Natural killer cell (primary cell): Measurements from ENCODE around the gene MAP7D3. TPM values are rescaled to one million over a fixed set of nuclear protein-coding genes. Genes with fewer than 3 reads are reported as not detected.

Experiments used
- ATAC-seq, 3 donors: fragments of 150-1000 bp in 2 of 3; fragments of 200-7000 bp in 1 of 3; cut with Tn5 transposase; 1 replicate in 1 of 3; 2 replicates in 2 of 3; pipeline ENCODE4 v1.10.0; 2021; ENCODE audit warnings: mild to moderate bottlenecking in 2 of 3, moderate library complexity in 2 of 3
- DNase-seq, 2 donors: peaks; one replicate each; pipeline versions ENCODE4 v3.0.0 to v3.0.0-alpha.2; 2013 to 2021; ENCODE audit warnings: mixed read lengths in 1 of 2
- H3K27ac ChIP-seq: one replicate; pipeline ENCODE4 v1.5.1; 2013; ENCODE audit warnings: mild to moderate bottlenecking, low read length
- H3K27me3 ChIP-seq: one replicate; pipeline ENCODE4 v1.6.1; 2013; ENCODE audit warnings: low read length; ENCODE audit not compliant: control insufficient read depth, insufficient read depth
- H3K36me3 ChIP-seq: one replicate; pipeline ENCODE4 v1.6.1; 2013; ENCODE audit warnings: low read length; ENCODE audit not compliant: control insufficient read depth, insufficient read depth
- H3K4me1 ChIP-seq: one replicate; pipeline ENCODE4 v1.6.1; 2013; ENCODE audit warnings: low read length; ENCODE audit not compliant: control insufficient read depth, insufficient read depth
- H3K4me3 ChIP-seq: one replicate; pipeline ENCODE4 v1.5.1; 2013; ENCODE audit warnings: low read length
- H3K9me3 ChIP-seq: one replicate; pipeline ENCODE4 v1.6.1; 2013; ENCODE audit warnings: low read length; ENCODE audit not compliant: control insufficient read depth, insufficient read depth
- H3K27ac Mint-ChIP-seq, 2 donors: one replicate each; pipeline ENCODE4 v1.8.0; 2022; ENCODE audit warnings: mild to moderate bottlenecking in 2 of 2, mixed read lengths in 2 of 2, moderate library complexity in 1 of 2
- H3K27me3 Mint-ChIP-seq, 2 donors: one replicate each; pipeline ENCODE4 v1.8.0; 2022; ENCODE audit warnings: low read depth in 2 of 2, mixed read lengths in 2 of 2
- H3K36me3 Mint-ChIP-seq: one replicate; pipeline ENCODE4 v1.8.0; 2022; ENCODE audit warnings: mixed read lengths
- H3K4me1 Mint-ChIP-seq, 2 donors: one replicate each; pipeline ENCODE4 v1.8.0; 2022; ENCODE audit warnings: mixed read lengths in 2 of 2
- H3K4me3 Mint-ChIP-seq: one replicate; pipeline ENCODE4 v1.8.0; 2022; ENCODE audit warnings: mild to moderate bottlenecking, moderate library complexity, mixed read lengths
- H3K9me3 Mint-ChIP-seq, 2 donors: one replicate each; pipeline ENCODE4 v1.8.0; 2022; ENCODE audit warnings: mixed read lengths in 2 of 2
- CTCF ChIP-seq: fragments of 200-600 bp; IDR thresholded peaks from one replicate; pipeline ENCODE4 v1.8.0; 2022; ENCODE audit warnings: antibody characterized with exemption
- WGBS: methylation state at CpG from one replicate; pipeline ENCODE4 v1.1.7; 2013; ENCODE audit warnings: missing lambda C conversion rate; ENCODE audit not compliant: insufficient coverage; 5-methylcytosine and 5-hydroxymethylcytosine counted together
- intact Hi-C: fragments of 100-400 bp; cut with micrococcal nuclease; formaldehyde crosslinking; loops from one replicate; pipeline ENCODE4 v1.14.2; 2022
- total RNA-seq, 4 donors: library from RNA; stranded (reverse); fragments of 120-200 nt in 1 of 4; gene quantifications; one replicate each; pipeline versions ENCODE4 v1.2.3 to v1.2.4, GENCODE V29; 2013 to 2022

The MAP7D3 gene
- total RNA-seq, 3 donors from 2014 or later (not counting 1 experiment from before 2014, with no cell fraction given): 5.6 to 6.1 (median 5.7) TPM

GRCh38 chrX:136258951-136259350 lies 7.8 kb upstream of the MAP7D3 start:
- H3K27me3 ChIP-seq: no peaks in the 10 kb centered on the region
- 100% methylated on average over 1 of the region's 1 CpG for WGBS
- Mint-ChIP-seq H3K9me3 (no peaks in the 10 kb centered on the region), H3K27ac (no peak overlapping the region), H3K4me3 (no peak overlapping the region), H3K36me3 (no peaks in the 10 kb centered on the region), H3K27me3 (peaks cover 0 to 11% of the 10 kb centered on the region in 2 donors), H3K4me1 (peaks cover 11 to 14% of the 10 kb centered on the region in 2 donors)
- H3K27ac ChIP-seq: no peak overlapping the region
- no peak for TF ChIP-seq CTCF
- ATAC-seq (no peak), DNase-seq (no peak)
- no peaks in the 10 kb centered on the region for H3K36me3 ChIP-seq
- H3K9me3 ChIP-seq: no peaks in the 10 kb centered on the region
- intact Hi-C loops: no loop called here
- H3K4me3 ChIP-seq: no peak overlapping the region
- peaks cover 9% of the 10 kb centered on the region for H3K4me1 ChIP-seq

- intact Hi-C loops: no loop called here
- no peaks in the 10 kb centered on the region for H3K27me3 ChIP-seq
- no peaks in the 10 kb centered on the region for H3K36me3 Mint-ChIP-seq
These were observed 4.8 kb upstream of the MAP7D3 start for GRCh38 chrX:136256026-136256425.

GRCh38 chrX:136255541-136255940 lies 4.3 kb upstream of the MAP7D3 start:
- no peak overlapping the region for H3K4me3 ChIP-seq
- no peak overlapping the region for H3K27ac Mint-ChIP-seq
- TF ChIP-seq CTCF: no peak
- no peaks in the 10 kb centered on the region for H3K9me3 ChIP-seq
- no peaks in the 10 kb centered on the region for H3K36me3 ChIP-seq
- H3K36me3 Mint-ChIP-seq: no peaks in the 10 kb centered on the region
- intact Hi-C loops: no loop called here
- WGBS: 63% methylated on average over 4 of the region's 5 CpGs
- no peak overlapping the region for H3K27ac ChIP-seq
- no peak overlapping the region for H3K4me3 Mint-ChIP-seq
- peaks cover 0 to 11% of the 10 kb centered on the region in 2 donors for H3K27me3 Mint-ChIP-seq
- ATAC-seq: no peak
- no peaks in the 10 kb centered on the region for H3K27me3 ChIP-seq
- peaks cover 16% of the 10 kb centered on the region for H3K4me1 ChIP-seq
- peaks cover 16 to 20% of the 10 kb centered on the region in 2 donors for H3K4me1 Mint-ChIP-seq
- DNase-seq: no peak
- H3K9me3 Mint-ChIP-seq: no peaks in the 10 kb centered on the region

More at GRCh38 chrX:136256026-136256425, 4.8 kb upstream of the MAP7D3 start:
- Mint-ChIP-seq H3K9me3 (no peaks in the 10 kb centered on the region), H3K4me1 (peaks cover 16 to 20% of the 10 kb centered on the region in 2 donors), H3K4me3 (no peak overlapping the region), H3K27ac (no peak overlapping the region), H3K27me3 (peaks cover 0 to 11% of the 10 kb centered on the region in 2 donors)
- peaks cover 15% of the 10 kb centered on the region for H3K4me1 ChIP-seq
- TF ChIP-seq CTCF: no peak
- ATAC-seq (no peak), DNase-seq (no peak)
- no peak overlapping the region for H3K27ac ChIP-seq
- WGBS: 84% methylated on average over 7 of the region's 7 CpGs
- H3K9me3 ChIP-seq: no peaks in the 10 kb centered on the region
- H3K36me3 ChIP-seq: no peaks in the 10 kb centered on the region
- H3K4me3 ChIP-seq: no peak overlapping the region
